H1 (cell line): ENCODE measurements around the gene SBNO1. TPM values are rescaled to one million over a fixed set of nuclear protein-coding genes. Genes with fewer than 3 reads are reported as not detected.

ENCODE experiments used
- CTCF ChIA-PET: fragments of 300-600 bp; sonication (Branson Sonifier 250); formaldehyde crosslinking; loops from one replicate; lab custom pipeline; 2021; ENCODE audit not compliant: partially characterized antibody; lab: Charles Lee
- POLR2A ChIA-PET: fragments of 300-600 bp; sonication (Branson Sonifier 250); formaldehyde crosslinking; loops from one replicate; lab custom pipeline; 2021; ENCODE audit warnings: inconsistent platforms; ENCODE audit not compliant: partially characterized antibody; lab: Charles Lee
- DNase-seq, 2 experiments: peaks; one replicate each; pipeline versions ENCODE4 v3.0.0 to v3.0.0-alpha.2; 2010 to 2022; ENCODE audit warnings: low spot score in 2 of 2, low read depth in 1 of 2, mixed read lengths in 1 of 2
- FAIRE-seq: peaks from 2 replicates; lab custom pipeline; 2011; peaks lifted over from hg19 to GRCh38; lab: Jason Lieb, UNC
- H2AFZ ChIP-seq: 2 replicates; pipeline ENCODE4 v1.8.1; 2012; ENCODE audit warnings: low read length, inconsistent platforms
- H2AK5ac ChIP-seq: 2 replicates; pipeline ENCODE4 v1.6.1; 2013; ENCODE audit warnings: low read depth, low read length
- H2BK120ac ChIP-seq: replicated peaks from 2 replicates; pipeline ENCODE3; 2013; ENCODE audit warnings: low read depth, low read length, inconsistent platforms
- H2BK12ac ChIP-seq: 2 replicates; pipeline ENCODE4 v1.6.1; 2013; ENCODE audit warnings: low read depth, low read length
- H2BK15ac ChIP-seq: 2 replicates; pipeline ENCODE4 v1.6.1; 2013; ENCODE audit warnings: low read length
- H2BK20ac ChIP-seq: 2 replicates; pipeline ENCODE4 v1.6.1; 2013; ENCODE audit warnings: low read length
- H2BK5ac ChIP-seq: 2 replicates; pipeline ENCODE4 v1.6.1; 2013; ENCODE audit warnings: low read depth, low read length
- H3K14ac ChIP-seq: 2 replicates; pipeline ENCODE4 v1.6.1; 2013; ENCODE audit warnings: inconsistent platforms; ENCODE audit not compliant: insufficient read length
- H3K18ac ChIP-seq: 2 replicates; pipeline ENCODE4 v1.6.1; 2013; ENCODE audit warnings: low read length; ENCODE audit errors: extremely low read depth
- H3K23ac ChIP-seq: 2 replicates; pipeline ENCODE4 v1.6.1; 2013; ENCODE audit warnings: inconsistent platforms; ENCODE audit not compliant: insufficient read length
- H3K23me2 ChIP-seq: 2 replicates; pipeline ENCODE4 v1.6.1; 2013; ENCODE audit warnings: low read depth, low read length
- H3K27ac ChIP-seq: 2 replicates; pipeline ENCODE4 v1.6.1; 2011; ENCODE audit warnings: low read depth, low read length, inconsistent platforms
- H3K27me3 ChIP-seq, 4 experiments: replicated peaks in 1 of 4; 1 replicate in 1 of 4; 2 replicates in 3 of 4; pipeline versions ENCODE4 v1.6.1 to v1.8.1; 2011 to 2013; ENCODE audit warnings: low read length in 3 of 4, mild to moderate bottlenecking in 3 of 4, inconsistent platforms in 2 of 4, mixed read lengths in 2 of 4, moderate library complexity in 1 of 4; ENCODE audit not compliant: control insufficient read depth in 3 of 4, insufficient read depth in 3 of 4; ENCODE audit errors: extremely low read depth in 1 of 4
- H3K36me3 ChIP-seq, 4 experiments: 2 replicates each; pipeline versions ENCODE4 v1.6.1 to v1.8.1; 2011 to 2013; ENCODE audit warnings: mild to moderate bottlenecking in 4 of 4, low read length in 3 of 4, moderate library complexity in 2 of 4, control low read depth in 1 of 4, inconsistent platforms in 1 of 4; ENCODE audit not compliant: insufficient read depth in 4 of 4, control insufficient read depth in 2 of 4
- H3K4ac ChIP-seq: replicated peaks from 2 replicates; pipeline ENCODE3; 2013; ENCODE audit warnings: low read length, low read depth, mixed read lengths, inconsistent platforms; ENCODE audit not compliant: insufficient read length
- H3K4me1 ChIP-seq, 4 experiments: replicated peaks in 1 of 4; 1 replicate in 1 of 4; 2 replicates in 3 of 4; pipeline versions ENCODE4 v1.6.1 to v1.8.1; 2011 to 2013; ENCODE audit warnings: low read length in 3 of 4, inconsistent platforms in 2 of 4, mixed read lengths in 1 of 4; ENCODE audit not compliant: insufficient read depth in 4 of 4, control insufficient read depth in 3 of 4
- H3K4me2 ChIP-seq, 2 experiments: 2 replicates each; pipeline versions ENCODE4 v1.6.1 to v1.8.1; 2011 to 2013; ENCODE audit warnings: low read depth in 2 of 2, low read length in 2 of 2, control low read depth in 1 of 2, inconsistent platforms in 1 of 2, mild to moderate bottlenecking in 1 of 2; ENCODE audit not compliant: insufficient read depth in 1 of 2
- H3K4me3 ChIP-seq, 4 experiments: fragments of 200-600, 300-600 bp in 1 of 4; sonication (generic), shearing (Covaris generic), sonication (Bioruptor Twin) in 1 of 4; 2 replicates each; pipeline versions ENCODE4 v1.5.1 to v1.8.1; 2011 to 2016; ENCODE audit warnings: low read length in 4 of 4, low read depth in 3 of 4, control low read depth in 2 of 4, inconsistent platforms in 2 of 4, mild to moderate bottlenecking in 2 of 4, mixed read lengths in 1 of 4, moderate library complexity in 1 of 4; ENCODE audit not compliant: insufficient read depth in 2 of 4; ENCODE audit errors: extremely low read depth in 1 of 4
- H3K56ac ChIP-seq: replicated peaks from 2 replicates; pipeline ENCODE3; 2013; ENCODE audit warnings: low read depth, mild to moderate bottlenecking, mixed read lengths, low read length, inconsistent platforms; ENCODE audit not compliant: insufficient read length
- H3K79me1 ChIP-seq: 2 replicates; pipeline ENCODE4 v1.6.1; 2013; ENCODE audit warnings: low read depth, low read length, control low read depth
- H3K79me2 ChIP-seq, 2 experiments: 2 replicates each; pipeline versions ENCODE4 v1.6.1 to v1.8.1; 2012 to 2013; ENCODE audit warnings: low read length in 2 of 2, mild to moderate bottlenecking in 2 of 2, inconsistent platforms in 1 of 2; ENCODE audit not compliant: insufficient read depth in 2 of 2, control insufficient read depth in 1 of 2
- H3K9ac ChIP-seq, 4 experiments: replicated peaks in 1 of 4; 1 replicate in 1 of 4; 2 replicates in 3 of 4; pipeline versions ENCODE4 v1.6.1 to v1.8.1; 2011 to 2013; ENCODE audit warnings: low read depth in 3 of 4, low read length in 3 of 4, control low read depth in 2 of 4, mild to moderate bottlenecking in 2 of 4, moderate library complexity in 2 of 4, inconsistent platforms in 1 of 4; ENCODE audit errors: extremely low read depth in 1 of 4
- H3K9me3 ChIP-seq, 2 experiments: 2 replicates each; pipeline versions ENCODE4 v1.6.1 to v1.8.1; 2012 to 2013; ENCODE audit warnings: mild to moderate bottlenecking in 2 of 2, moderate library complexity in 2 of 2, control low read depth in 1 of 2, inconsistent platforms in 1 of 2, low read depth in 1 of 2, low read length in 1 of 2, mixed read lengths in 1 of 2; ENCODE audit not compliant: insufficient read depth in 2 of 2
- H4K20me1 ChIP-seq, 2 experiments: replicated peaks in 1 of 2; 2 replicates each; pipeline versions ENCODE3 to v1.8.1; 2011 to 2013; ENCODE audit warnings: inconsistent platforms in 2 of 2, low read length in 2 of 2, mild to moderate bottlenecking in 1 of 2; ENCODE audit not compliant: insufficient read depth in 2 of 2, control insufficient read depth in 1 of 2
- H4K5ac ChIP-seq: 2 replicates; pipeline ENCODE4 v1.6.1; 2013; ENCODE audit warnings: low read length, low read depth, mixed read lengths, inconsistent platforms; ENCODE audit not compliant: insufficient read length
- H4K8ac ChIP-seq: 2 replicates; pipeline ENCODE4 v1.8.0; 2013; ENCODE audit warnings: mild to moderate bottlenecking, moderate library complexity, low read length, inconsistent platforms; ENCODE audit not compliant: insufficient read depth; ENCODE audit errors: extremely low read depth
- H4K91ac ChIP-seq: replicated peaks from 2 replicates; pipeline ENCODE3; 2013; ENCODE audit warnings: low read length, mixed read lengths, inconsistent platforms; ENCODE audit not compliant: insufficient read length
- BACH1 ChIP-seq: IDR thresholded peaks from 2 replicates; pipeline ENCODE4 v1.6.1; 2012; ENCODE audit warnings: low read length, improper control_type of control experiment
- CEBPB ChIP-seq: IDR thresholded peaks from 2 replicates; pipeline ENCODE4 v1.6.1; 2012; ENCODE audit warnings: low read depth, low read length
- EGR1 ChIP-seq: IDR thresholded peaks from 2 replicates; pipeline ENCODE4 v1.6.1; 2011; ENCODE audit warnings: low read depth, low read length, borderline replicate concordance
- EP300 ChIP-seq, 2 experiments: IDR thresholded peaks; 1 replicate in 1 of 2; 2 replicates in 1 of 2; pipeline ENCODE4 v1.6.1; 2011 to 2012; ENCODE audit warnings: low read depth in 2 of 2, low read length in 2 of 2, mild to moderate bottlenecking in 2 of 2, borderline replicate concordance in 1 of 2, inconsistent platforms in 1 of 2, moderate library complexity in 1 of 2
- NANOG ChIP-seq: IDR thresholded peaks from 2 replicates; pipeline ENCODE4 v1.6.1; 2011; ENCODE audit warnings: low read length, low read depth, mild to moderate bottlenecking, inconsistent platforms; ENCODE audit not compliant: insufficient read depth, poor library complexity, severe bottlenecking
- POLR2A ChIP-seq, 2 experiments: IDR thresholded peaks; 1 replicate in 1 of 2; 2 replicates in 1 of 2; pipeline ENCODE4 v1.6.1; 2011; ENCODE audit warnings: low read depth in 2 of 2, low read length in 2 of 2, mild to moderate bottlenecking in 2 of 2; ENCODE audit errors: control extremely low read depth in 1 of 2
- TBP ChIP-seq: IDR thresholded peaks from 2 replicates; pipeline ENCODE4 v1.6.1; 2011; ENCODE audit warnings: low read depth, low read length, improper control_type of control experiment
- WGBS, 2 experiments: shearing (Covaris generic) in 1 of 2; methylation state at CpG; one replicate each; pipeline versions ENCODE4 v1.1.6 to v1.1.7; 2013 to 2015; ENCODE audit warnings: low lambda C conversion rate in 2 of 2, mixed read lengths in 2 of 2, inconsistent platforms in 1 of 2, low coverage in 1 of 2, missing lambda C conversion rate in 1 of 2; ENCODE audit not compliant: insufficient replicate concordance in 2 of 2, insufficient coverage in 1 of 2, insufficient read length in 1 of 2; ENCODE audit errors: extremely low coverage in 1 of 2, missing lambda C conversion rate in 1 of 2; 5-methylcytosine and 5-hydroxymethylcytosine counted together
- polyA plus RNA-seq, 7 experiments: library from polyadenylated mRNA; depleted of rRNA in 3 of 7; stranded (reverse) in 5 of 7; unstranded in 2 of 7; fragments of >200 nt in 5 of 7; fragments of 200-250 nt in 2 of 7; gene quantifications; 1 replicate in 5 of 7; 2 replicates in 1 of 7; 4 replicates in 1 of 7; pipeline versions ENCODE4 v1.2.1 to v1.2.3, GENCODE V29; 2011 to 2013; ENCODE audit warnings: missing spikeins in 2 of 7, mixed read lengths in 2 of 7
- total RNA-seq: library from RNA; stranded (reverse); fragmentation: NEBNext Ultra II Directional; extraction: Animal tissue kit (Norgen Biotek cat#: 25700); gene quantifications from 2 replicates; pipeline ENCODE4 v1.2.1, GENCODE V29; 2021
- TF ChIP-seq, protein P1 (sequence below): IDR thresholded peaks from 2 replicates; pipeline ENCODE4 v1.6.1; 2011; ENCODE audit warnings: low read depth, mild to moderate bottlenecking, low read length; ENCODE audit not compliant: insufficient read depth

SBNO1 gene
- total and polyA plus RNA-seq, 2 of the 8 experiments (the other 6 are each of a cell fraction or from before 2014, with no cell fraction given), result 6.7 to 57.7 TPM

DNA sequence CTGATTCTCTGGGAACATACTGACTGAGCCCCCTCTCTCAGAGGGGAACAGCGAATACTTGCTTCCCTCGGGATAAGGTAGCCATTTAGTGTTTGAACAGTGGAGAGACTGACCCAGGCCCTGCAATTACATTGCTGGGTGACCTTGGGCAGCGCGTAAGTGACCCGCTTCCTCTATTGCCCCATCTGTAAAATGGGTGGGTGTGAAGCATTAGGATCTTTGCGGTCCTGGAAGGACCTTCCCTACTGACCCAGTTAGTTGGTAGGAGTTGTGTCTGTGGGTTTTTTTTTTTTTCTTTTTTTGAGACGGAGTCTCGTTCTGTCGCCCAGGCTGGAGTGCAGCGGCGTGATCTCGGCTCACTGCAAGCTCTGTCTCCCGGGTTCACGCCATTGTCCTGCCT lies 18.0 kb upstream of the SBNO1 start:
- FAIRE-seq (no peak), DNase-seq (no peak)
- no peak overlapping the region for H3K56ac ChIP-seq
- no peak overlapping the region for H2BK12ac ChIP-seq
- H3K79me1 ChIP-seq, result no peaks in the 10 kb centered on the region; the same call in 1 of the 2 replicates
- H3K4me3 ChIP-seq, result peak overlapping the region in 3 of 4 experiments; percentile 5 to 90 (median 7); a peak in 5 of 8 replicates
- no peak overlapping the region for H4K91ac ChIP-seq
- H3K4me1 ChIP-seq, result peaks cover 0 to under 1% (median 0%) of the 10 kb centered on the region in 4 experiments; a peak in 2 of 7 replicates
- H2AFZ ChIP-seq, result no peak overlapping the region
- 95% methylated on average over 12 of the region's 14 CpGs; no CpG with 5 or more reads in 1 of the 2 experiments for WGBS, 2 experiments
- H2BK5ac ChIP-seq, result no peak overlapping the region
- no peaks in the 10 kb centered on the region for H3K9me3 ChIP-seq
- H2BK20ac ChIP-seq, result no peak overlapping the region
- ChIA-PET CTCF (interaction anchor here (1.8 to 1.9 kb wide), 2 partner anchors 16 to 17 kb away, joined by 5 to 9 read pairs; partner anchors contain the start of gene SBNO1), POLR2A (interaction anchor here (0.6 to 6.2 kb wide), 6 partner anchors 9 to 140 kb away, joined by 3 to 69 read pairs (median 4); partner anchors contain the start of genes SBNO1 and SNRNP35)
- peaks cover 0 to 8% (median 7%) of the 10 kb centered on the region in 4 experiments; a peak in 6 of 7 replicates for H3K27me3 ChIP-seq
- peaks cover 4% of the 10 kb centered on the region in 2 experiments for H4K20me1 ChIP-seq
- H3K14ac ChIP-seq, result no peak overlapping the region
- H3K36me3 ChIP-seq, result no peaks in the 10 kb centered on the region
- H3K23ac ChIP-seq, result no peak overlapping the region
- H3K4me2 ChIP-seq, result peak overlapping the region in 1 of 2 experiments; percentile 85; a peak in 1 of 4 replicates
- no peak overlapping the region for H3K18ac ChIP-seq
- no peak overlapping the region for H3K27ac ChIP-seq
- H2BK15ac ChIP-seq, result no peak overlapping the region
- no peak overlapping the region for H2BK120ac ChIP-seq
- H3K23me2 ChIP-seq, result peaks cover 6% of the 10 kb centered on the region
- no peak overlapping the region for H2AK5ac ChIP-seq
- H3K4ac ChIP-seq, result no peak overlapping the region
- no peak overlapping the region for H4K5ac ChIP-seq
- H4K8ac ChIP-seq, result no peak overlapping the region; the same call in 1 of the 2 replicates
- H3K79me2 ChIP-seq, result no peaks in the 10 kb centered on the region
- no peak overlapping the region for H3K9ac ChIP-seq
- no peak for TF ChIP-seq TBP
- TF ChIP-seq, protein P1, sequence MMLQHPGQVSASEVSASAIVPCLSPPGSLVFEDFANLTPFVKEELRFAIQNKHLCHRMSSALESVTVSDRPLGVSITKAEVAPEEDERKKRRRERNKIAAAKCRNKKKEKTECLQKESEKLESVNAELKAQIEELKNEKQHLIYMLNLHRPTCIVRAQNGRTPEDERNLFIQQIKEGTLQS, result no peak
- no peak for TF ChIP-seq EP300 (IDR thresholded peaks at IDR 0.05; ENCODE audit: borderline replicate concordance in 1 of 2, low read depth in 2 of 2, low read length in 2 of 2)
- no peak for TF ChIP-seq POLR2A (IDR thresholded peaks at IDR 0.05; ENCODE audit: control extremely low read depth in 1 of 2, low read depth in 2 of 2, low read length in 2 of 2)
- TF ChIP-seq CEBPB, result no peak
- TF ChIP-seq BACH1, result no peak
- no peak for TF ChIP-seq NANOG
- no peak for TF ChIP-seq EGR1
